GM19467 (cell line): ENCODE data around the gene SP2.
A peak's percentile ranks its signal among the peaks of the same experiment; 100 is the strongest.
"Not testable (repeated sequence)": the region's sequence is repeated elsewhere in the genome, so short reads cannot be mapped to it uniquely, and the experiment has no call there.

Experiments used
- ATAC-seq: cut with Tn5 transposase; IDR thresholded peaks from one replicate; pipeline ENCODE4 v1.9.1; 2021; ENCODE audit warnings: mild to moderate bottlenecking, moderate library complexity; ENCODE audit not compliant: unreplicated experiment

The SP2 gene

GRCh38 chr17:47917581-47917980 is 21.5 kb downstream of the SP2 start:
- no peak for ATAC-seq

- ATAC-seq, result no peak
Measured at GRCh38 chr17:47918006-47918405, 22.0 kb downstream of the SP2 start.

GRCh38 chr17:47918991-47919390 is 23.0 kb downstream of the SP2 start:
- ATAC-seq, result no peak

GRCh38 chr17:47919889-47920288 is 23.9 kb downstream of the SP2 start:
- ATAC-seq, result not testable (repeated sequence)

GRCh38 chr17:47924785-47925677 is 29.0 kb downstream of the SP2 start:
- ATAC-seq, result no peak

- no peak for ATAC-seq
Measured at GRCh38 chr17:47925678-47925988, 29.6 kb downstream of the SP2 start.

- ATAC-seq, result no peak
Measured at GRCh38 chr17:47927821-47928400, 31.9 kb downstream of the SP2 start.

GRCh38 chr17:47928415-47928814 is 32.4 kb downstream of the SP2 start:
- ATAC-seq, result no peak

- no peak for ATAC-seq
Measured at GRCh38 chr17:47929218-47930000, 33.4 kb downstream of the SP2 start.

GRCh38 chr17:47931848-47932247 is 35.8 kb downstream of the SP2 start:
- no peak for ATAC-seq

GRCh38 chr17:47934856-47935255 is 38.8 kb downstream of the SP2 start:
- ATAC-seq, result no peak

GRCh38 chr17:47935468-47935867 is 39.4 kb downstream of the SP2 start:
- ATAC-seq, result not testable (repeated sequence)

GRCh38 chr17:47935961-47936360 is 39.9 kb downstream of the SP2 start:
- no peak for ATAC-seq

- no peak for ATAC-seq
Measured at GRCh38 chr17:47937941-47938340, 41.9 kb downstream of the SP2 start.

- peak; percentile 86 for ATAC-seq
Measured at GRCh38 chr17:47941246-47942095, 45.4 kb downstream of the SP2 start, which contains the start of gene PNPO. Gene PNPO, plus strand, starts transcription at chr17:47941571. Its CDS starts 105 bp downstream, at chr17:47941676.

- ATAC-seq, result no peak
Measured at GRCh38 chr17:47942096-47942510, 46.1 kb downstream of the SP2 start.

GRCh38 chr17:47942568-47942967 is 46.5 kb downstream of the SP2 start:
- ATAC-seq, result no peak

- ATAC-seq, result no peak
Measured at GRCh38 chr17:47945080-47945479, 49.0 kb downstream of the SP2 start.

- ATAC-seq, result no peak
Measured at GRCh38 chr17:47945529-47946508, 49.8 kb downstream of the SP2 start.

GRCh38 chr17:47946516-47946915 is 50.5 kb downstream of the SP2 start:
- ATAC-seq, result no peak
